GM23338 (cell line): ENCODE data around the gene SLFN5.

Experiments
- CREB1 ChIP-seq: fragments of 250-450 bp; sonication (Bioruptor Pico); IDR thresholded peaks from 2 replicates; pipeline ENCODE4 v1.5.0; 2020; ENCODE audit warnings: low read depth, mild to moderate bottlenecking, moderate library complexity
- EZH2 ChIP-seq: fragments of 200-600 bp; sonication (generic); IDR thresholded peaks from one replicate; pipeline ENCODE4 v1.8.0; 2017; ENCODE audit warnings: antibody characterized with exemption, mild to moderate bottlenecking, low read depth; ENCODE audit not compliant: unreplicated experiment
- EZH2phosphoT487 ChIP-seq: fragments of 200-600 bp; sonication (generic); IDR thresholded peaks from one replicate; pipeline ENCODE4 v1.8.1; 2018; ENCODE audit warnings: antibody characterized with exemption; ENCODE audit not compliant: unreplicated experiment
- JUNB ChIP-seq: IDR thresholded peaks from one replicate; pipeline ENCODE4 v1.6.1; 2016; ENCODE audit warnings: antibody characterized with exemption; ENCODE audit not compliant: unreplicated experiment
- NANOG ChIP-seq: IDR thresholded peaks from 2 replicates; pipeline ENCODE4 v1.6.1; 2016; ENCODE audit warnings: antibody characterized with exemption, borderline replicate concordance
- POLR2AphosphoS5 ChIP-seq: IDR thresholded peaks from 2 replicates; pipeline ENCODE4 v1.6.1; 2016; ENCODE audit warnings: antibody characterized with exemption, low read depth
- STAT1 ChIP-seq: IDR thresholded peaks from one replicate; pipeline ENCODE4 v1.6.1; 2016; ENCODE audit warnings: antibody characterized with exemption; ENCODE audit not compliant: unreplicated experiment
- ZNF114 ChIP-seq: fragments of 250-450 bp; sonication (Bioruptor Pico); IDR thresholded peaks from 2 replicates; pipeline ENCODE4 v1.5.0; 2020; ENCODE audit warnings: mild to moderate bottlenecking, moderate library complexity
- ZNF331 ChIP-seq: fragments of 250-450 bp; sonication (Bioruptor Pico); IDR thresholded peaks from 2 replicates; pipeline ENCODE4 v1.5.0; 2020; ENCODE audit warnings: low read depth, mild to moderate bottlenecking, moderate library complexity
- TF ChIP-seq, protein P1 (sequence below), 2 experiments: fragments of 200-600 bp in 1 of 2; sonication (generic) in 1 of 2; conservative IDR thresholded peaks; 2 replicates each; pipeline versions ENCODE4 v1.5.1 to v1.6.1; 2016 to 2017; ENCODE audit warnings: antibody characterized with exemption in 2 of 2, low read depth in 2 of 2, mild to moderate bottlenecking in 2 of 2, moderate library complexity in 1 of 2
- TF ChIP-seq, protein P2 (sequence below): fragments of 250-450 bp; sonication (Bioruptor Pico); IDR thresholded peaks from 2 replicates; pipeline ENCODE4 v1.5.0; 2020; ENCODE audit warnings: mild to moderate bottlenecking, moderate library complexity
- TF ChIP-seq, protein P3 (sequence below): IDR thresholded peaks from one replicate; pipeline ENCODE4 v1.6.1; 2018; ENCODE audit warnings: antibody characterized with exemption; ENCODE audit not compliant: unreplicated experiment

DNA sequence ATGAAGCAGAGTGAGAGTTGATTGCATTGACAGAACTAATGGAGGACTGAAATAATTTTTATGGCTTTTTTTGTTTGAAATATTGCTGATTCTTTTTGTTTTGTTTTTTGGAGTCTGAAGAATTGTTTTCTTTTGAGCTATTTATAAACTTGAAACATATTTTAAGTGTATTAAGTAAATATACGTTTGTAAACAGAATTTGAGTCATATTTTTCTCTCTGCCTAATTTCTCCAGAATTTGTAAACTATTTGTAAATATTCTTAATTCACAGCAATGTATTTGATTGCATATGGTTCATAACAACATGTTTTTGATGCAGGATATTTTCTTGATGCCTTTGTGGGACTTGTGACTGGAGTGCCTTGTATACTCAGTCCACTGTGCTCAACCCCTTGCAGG is 79.9 kb downstream of the SLFN5 start:
- TF ChIP-seq, protein P1, sequence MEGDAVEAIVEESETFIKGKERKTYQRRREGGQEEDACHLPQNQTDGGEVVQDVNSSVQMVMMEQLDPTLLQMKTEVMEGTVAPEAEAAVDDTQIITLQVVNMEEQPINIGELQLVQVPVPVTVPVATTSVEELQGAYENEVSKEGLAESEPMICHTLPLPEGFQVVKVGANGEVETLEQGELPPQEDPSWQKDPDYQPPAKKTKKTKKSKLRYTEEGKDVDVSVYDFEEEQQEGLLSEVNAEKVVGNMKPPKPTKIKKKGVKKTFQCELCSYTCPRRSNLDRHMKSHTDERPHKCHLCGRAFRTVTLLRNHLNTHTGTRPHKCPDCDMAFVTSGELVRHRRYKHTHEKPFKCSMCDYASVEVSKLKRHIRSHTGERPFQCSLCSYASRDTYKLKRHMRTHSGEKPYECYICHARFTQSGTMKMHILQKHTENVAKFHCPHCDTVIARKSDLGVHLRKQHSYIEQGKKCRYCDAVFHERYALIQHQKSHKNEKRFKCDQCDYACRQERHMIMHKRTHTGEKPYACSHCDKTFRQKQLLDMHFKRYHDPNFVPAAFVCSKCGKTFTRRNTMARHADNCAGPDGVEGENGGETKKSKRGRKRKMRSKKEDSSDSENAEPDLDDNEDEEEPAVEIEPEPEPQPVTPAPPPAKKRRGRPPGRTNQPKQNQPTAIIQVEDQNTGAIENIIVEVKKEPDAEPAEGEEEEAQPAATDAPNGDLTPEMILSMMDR (conservative IDR thresholded peaks at IDR 0.05; ENCODE audit: low read depth in 2 of 2): no peak
- TF ChIP-seq EZH2 (no peak), POLR2AphosphoS5 (no peak), EZH2phosphoT487 (no peak), NANOG (no peak), CREB1 (CRISPR knock-in tag) (no peak), ZNF331 (CRISPR knock-in tag) (no peak), JUNB (no peak), STAT1 (no peak), ZNF114 (CRISPR knock-in tag) (no peak)
- TF ChIP-seq, protein P2, sequence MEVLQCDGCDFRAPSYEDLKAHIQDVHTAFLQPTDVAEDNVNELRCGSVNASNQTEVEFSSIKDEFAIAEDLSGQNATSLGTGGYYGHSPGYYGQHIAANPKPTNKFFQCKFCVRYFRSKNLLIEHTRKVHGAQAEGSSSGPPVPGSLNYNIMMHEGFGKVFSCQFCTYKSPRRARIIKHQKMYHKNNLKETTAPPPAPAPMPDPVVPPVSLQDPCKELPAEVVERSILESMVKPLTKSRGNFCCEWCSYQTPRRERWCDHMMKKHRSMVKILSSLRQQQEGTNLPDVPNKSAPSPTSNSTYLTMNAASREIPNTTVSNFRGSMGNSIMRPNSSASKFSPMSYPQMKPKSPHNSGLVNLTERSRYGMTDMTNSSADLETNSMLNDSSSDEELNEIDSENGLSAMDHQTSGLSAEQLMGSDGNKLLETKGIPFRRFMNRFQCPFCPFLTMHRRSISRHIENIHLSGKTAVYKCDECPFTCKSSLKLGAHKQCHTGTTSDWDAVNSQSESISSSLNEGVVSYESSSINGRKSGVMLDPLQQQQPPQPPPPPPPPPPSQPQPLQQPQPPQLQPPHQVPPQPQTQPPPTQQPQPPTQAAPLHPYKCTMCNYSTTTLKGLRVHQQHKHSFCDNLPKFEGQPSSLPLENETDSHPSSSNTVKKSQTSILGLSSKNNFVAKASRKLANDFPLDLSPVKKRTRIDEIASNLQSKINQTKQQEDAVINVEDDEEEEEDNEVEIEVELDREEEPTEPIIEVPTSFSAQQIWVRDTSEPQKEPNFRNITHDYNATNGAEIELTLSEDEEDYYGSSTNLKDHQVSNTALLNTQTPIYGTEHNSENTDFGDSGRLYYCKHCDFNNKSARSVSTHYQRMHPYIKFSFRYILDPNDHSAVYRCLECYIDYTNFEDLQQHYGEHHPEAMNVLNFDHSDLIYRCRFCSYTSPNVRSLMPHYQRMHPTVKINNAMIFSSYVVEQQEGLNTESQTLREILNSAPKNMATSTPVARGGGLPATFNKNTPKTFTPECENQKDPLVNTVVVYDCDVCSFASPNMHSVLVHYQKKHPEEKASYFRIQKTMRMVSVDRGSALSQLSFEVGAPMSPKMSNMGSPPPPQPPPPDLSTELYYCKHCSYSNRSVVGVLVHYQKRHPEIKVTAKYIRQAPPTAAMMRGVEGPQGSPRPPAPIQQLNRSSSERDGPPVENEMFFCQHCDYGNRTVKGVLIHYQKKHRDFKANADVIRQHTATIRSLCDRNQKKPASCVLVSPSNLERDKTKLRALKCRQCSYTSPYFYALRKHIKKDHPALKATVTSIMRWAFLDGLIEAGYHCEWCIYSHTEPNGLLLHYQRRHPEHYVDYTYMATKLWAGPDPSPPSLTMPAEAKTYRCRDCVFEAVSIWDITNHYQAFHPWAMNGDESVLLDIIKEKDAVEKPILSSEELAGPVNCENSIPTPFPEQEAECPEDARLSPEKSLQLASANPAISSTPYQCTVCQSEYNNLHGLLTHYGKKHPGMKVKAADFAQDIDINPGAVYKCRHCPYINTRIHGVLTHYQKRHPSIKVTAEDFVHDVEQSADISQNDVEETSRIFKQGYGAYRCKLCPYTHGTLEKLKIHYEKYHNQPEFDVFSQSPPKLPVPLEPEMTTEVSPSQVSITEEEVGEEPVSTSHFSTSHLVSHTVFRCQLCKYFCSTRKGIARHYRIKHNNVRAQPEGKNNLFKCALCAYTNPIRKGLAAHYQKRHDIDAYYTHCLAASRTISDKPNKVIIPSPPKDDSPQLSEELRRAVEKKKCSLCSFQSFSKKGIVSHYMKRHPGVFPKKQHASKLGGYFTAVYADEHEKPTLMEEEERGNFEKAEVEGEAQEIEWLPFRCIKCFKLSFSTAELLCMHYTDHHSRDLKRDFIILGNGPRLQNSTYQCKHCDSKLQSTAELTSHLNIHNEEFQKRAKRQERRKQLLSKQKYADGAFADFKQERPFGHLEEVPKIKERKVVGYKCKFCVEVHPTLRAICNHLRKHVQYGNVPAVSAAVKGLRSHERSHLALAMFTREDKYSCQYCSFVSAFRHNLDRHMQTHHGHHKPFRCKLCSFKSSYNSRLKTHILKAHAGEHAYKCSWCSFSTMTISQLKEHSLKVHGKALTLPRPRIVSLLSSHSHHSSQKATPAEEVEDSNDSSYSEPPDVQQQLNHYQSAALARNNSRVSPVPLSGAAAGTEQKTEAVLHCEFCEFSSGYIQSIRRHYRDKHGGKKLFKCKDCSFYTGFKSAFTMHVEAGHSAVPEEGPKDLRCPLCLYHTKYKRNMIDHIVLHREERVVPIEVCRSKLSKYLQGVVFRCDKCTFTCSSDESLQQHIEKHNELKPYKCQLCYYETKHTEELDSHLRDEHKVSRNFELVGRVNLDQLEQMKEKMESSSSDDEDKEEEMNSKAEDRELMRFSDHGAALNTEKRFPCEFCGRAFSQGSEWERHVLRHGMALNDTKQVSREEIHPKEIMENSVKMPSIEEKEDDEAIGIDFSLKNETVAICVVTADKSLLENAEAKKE (CRISPR knock-in tag): no peak
- TF ChIP-seq, protein P3, sequence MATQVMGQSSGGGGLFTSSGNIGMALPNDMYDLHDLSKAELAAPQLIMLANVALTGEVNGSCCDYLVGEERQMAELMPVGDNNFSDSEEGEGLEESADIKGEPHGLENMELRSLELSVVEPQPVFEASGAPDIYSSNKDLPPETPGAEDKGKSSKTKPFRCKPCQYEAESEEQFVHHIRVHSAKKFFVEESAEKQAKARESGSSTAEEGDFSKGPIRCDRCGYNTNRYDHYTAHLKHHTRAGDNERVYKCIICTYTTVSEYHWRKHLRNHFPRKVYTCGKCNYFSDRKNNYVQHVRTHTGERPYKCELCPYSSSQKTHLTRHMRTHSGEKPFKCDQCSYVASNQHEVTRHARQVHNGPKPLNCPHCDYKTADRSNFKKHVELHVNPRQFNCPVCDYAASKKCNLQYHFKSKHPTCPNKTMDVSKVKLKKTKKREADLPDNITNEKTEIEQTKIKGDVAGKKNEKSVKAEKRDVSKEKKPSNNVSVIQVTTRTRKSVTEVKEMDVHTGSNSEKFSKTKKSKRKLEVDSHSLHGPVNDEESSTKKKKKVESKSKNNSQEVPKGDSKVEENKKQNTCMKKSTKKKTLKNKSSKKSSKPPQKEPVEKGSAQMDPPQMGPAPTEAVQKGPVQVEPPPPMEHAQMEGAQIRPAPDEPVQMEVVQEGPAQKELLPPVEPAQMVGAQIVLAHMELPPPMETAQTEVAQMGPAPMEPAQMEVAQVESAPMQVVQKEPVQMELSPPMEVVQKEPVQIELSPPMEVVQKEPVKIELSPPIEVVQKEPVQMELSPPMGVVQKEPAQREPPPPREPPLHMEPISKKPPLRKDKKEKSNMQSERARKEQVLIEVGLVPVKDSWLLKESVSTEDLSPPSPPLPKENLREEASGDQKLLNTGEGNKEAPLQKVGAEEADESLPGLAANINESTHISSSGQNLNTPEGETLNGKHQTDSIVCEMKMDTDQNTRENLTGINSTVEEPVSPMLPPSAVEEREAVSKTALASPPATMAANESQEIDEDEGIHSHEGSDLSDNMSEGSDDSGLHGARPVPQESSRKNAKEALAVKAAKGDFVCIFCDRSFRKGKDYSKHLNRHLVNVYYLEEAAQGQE: no peak
